ENCODE measurements around the gene MTCL3.

The MTCL3 gene

DNA sequence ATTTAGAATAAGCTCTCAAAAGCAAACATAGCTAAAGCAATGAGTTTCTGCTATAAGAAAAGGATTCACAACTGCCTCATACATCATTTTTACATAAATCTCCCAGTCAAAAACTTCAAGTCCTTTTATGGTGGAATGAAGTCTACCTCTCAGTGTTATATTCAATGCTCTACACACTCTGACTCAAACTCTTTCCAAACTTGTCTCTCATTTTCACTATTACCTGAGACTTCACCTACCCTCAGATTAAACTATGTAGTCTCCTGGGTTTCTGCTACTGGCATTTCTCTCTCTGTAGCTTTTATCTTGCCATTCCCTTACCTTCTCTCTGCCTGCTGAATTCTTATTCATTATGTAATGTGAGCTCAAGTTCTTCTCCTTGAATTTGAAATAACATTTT lies 71.4 kb downstream of the MTCL3 start:
- Histone ChIP-seq H4K20me1 (ENCODE audit: insufficient read depth, low read length) (no peaks in the 10 kb centered on the region), H2AFZ (ENCODE audit: low read depth, low read length) (no peak overlapping the region), H3K4me1 (ENCODE audit: insufficient read depth, low read length) (peaks cover 7% of the 10 kb centered on the region), H3K9ac (ENCODE audit: low read depth, low read length) (no peak overlapping the region), H3K9me3 (ENCODE audit: insufficient read depth, low read length, severe bottlenecking) (no peaks in the 10 kb centered on the region), H3K36me3 (ENCODE audit: insufficient read depth, low read length) (no peaks in the 10 kb centered on the region), H3K79me2 (ENCODE audit: insufficient read depth, low read length) (no peaks in the 10 kb centered on the region), H3K27ac (ENCODE audit: low read length) (no peak overlapping the region), H3K4me3 (ENCODE audit: low read depth in 1 of 2, low read length in 2 of 2) (no peak overlapping the region), H3K4me2 (ENCODE audit: insufficient read depth, low read length) (no peak overlapping the region), H3K27me3 (ENCODE audit: insufficient read depth, low read length, poor library complexity) (no peaks in the 10 kb centered on the region)
- DNase-seq (no peak), ATAC-seq (ENCODE audit: insufficient read depth, low read depth) (no peak)
- TF ChIP-seq, protein P1, sequence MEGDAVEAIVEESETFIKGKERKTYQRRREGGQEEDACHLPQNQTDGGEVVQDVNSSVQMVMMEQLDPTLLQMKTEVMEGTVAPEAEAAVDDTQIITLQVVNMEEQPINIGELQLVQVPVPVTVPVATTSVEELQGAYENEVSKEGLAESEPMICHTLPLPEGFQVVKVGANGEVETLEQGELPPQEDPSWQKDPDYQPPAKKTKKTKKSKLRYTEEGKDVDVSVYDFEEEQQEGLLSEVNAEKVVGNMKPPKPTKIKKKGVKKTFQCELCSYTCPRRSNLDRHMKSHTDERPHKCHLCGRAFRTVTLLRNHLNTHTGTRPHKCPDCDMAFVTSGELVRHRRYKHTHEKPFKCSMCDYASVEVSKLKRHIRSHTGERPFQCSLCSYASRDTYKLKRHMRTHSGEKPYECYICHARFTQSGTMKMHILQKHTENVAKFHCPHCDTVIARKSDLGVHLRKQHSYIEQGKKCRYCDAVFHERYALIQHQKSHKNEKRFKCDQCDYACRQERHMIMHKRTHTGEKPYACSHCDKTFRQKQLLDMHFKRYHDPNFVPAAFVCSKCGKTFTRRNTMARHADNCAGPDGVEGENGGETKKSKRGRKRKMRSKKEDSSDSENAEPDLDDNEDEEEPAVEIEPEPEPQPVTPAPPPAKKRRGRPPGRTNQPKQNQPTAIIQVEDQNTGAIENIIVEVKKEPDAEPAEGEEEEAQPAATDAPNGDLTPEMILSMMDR (IDR thresholded peaks at IDR 0.05; ENCODE audit: borderline replicate concordance, extremely low read depth, low read length, poor library complexity, severe bottlenecking) = no peak
- TF ChIP-seq EZH2 (IDR thresholded peaks at IDR 0.05; ENCODE audit: borderline replicate concordance, low read depth, low read length, severe bottlenecking) = no peak

DNA sequence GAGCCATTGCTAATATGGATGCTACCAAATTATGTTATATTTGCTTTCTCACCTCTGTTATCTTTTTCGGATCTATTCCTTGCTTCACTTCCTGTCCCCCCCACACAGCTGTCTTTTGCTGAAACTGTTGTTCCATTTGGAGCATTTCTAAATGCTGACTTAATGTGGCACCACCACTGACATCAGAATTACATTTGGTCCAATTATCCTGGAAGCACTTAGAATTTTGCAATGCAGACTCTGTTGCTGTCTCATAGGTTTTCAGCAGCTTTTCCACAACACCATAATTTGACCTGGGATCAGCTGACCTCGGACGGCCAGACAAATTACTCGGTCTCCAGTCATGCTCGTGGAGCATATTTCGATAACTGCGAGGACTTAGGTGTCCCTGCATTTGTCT lies 72.8 kb downstream of the MTCL3 start:
- TF ChIP-seq EZH2 (IDR thresholded peaks at IDR 0.05; ENCODE audit: borderline replicate concordance, low read depth, low read length, severe bottlenecking) = no peak
- TF ChIP-seq, protein P1 (IDR thresholded peaks at IDR 0.05; ENCODE audit: borderline replicate concordance, extremely low read depth, low read length, poor library complexity, severe bottlenecking) = no peak
- Histone ChIP-seq H3K4me3 (ENCODE audit: low read depth in 1 of 2, low read length in 2 of 2) (no peak overlapping the region), H3K36me3 (ENCODE audit: insufficient read depth, low read length) (no peaks in the 10 kb centered on the region), H2AFZ (ENCODE audit: low read depth, low read length) (no peak overlapping the region), H4K20me1 (ENCODE audit: insufficient read depth, low read length) (no peaks in the 10 kb centered on the region), H3K79me2 (ENCODE audit: insufficient read depth, low read length) (no peaks in the 10 kb centered on the region), H3K27me3 (ENCODE audit: insufficient read depth, low read length, poor library complexity) (no peaks in the 10 kb centered on the region), H3K4me1 (ENCODE audit: insufficient read depth, low read length) (peaks cover 7% of the 10 kb centered on the region), H3K4me2 (ENCODE audit: insufficient read depth, low read length) (no peak overlapping the region), H3K27ac (ENCODE audit: low read length) (no peak overlapping the region), H3K9ac (ENCODE audit: low read depth, low read length) (no peak overlapping the region), H3K9me3 (ENCODE audit: insufficient read depth, low read length, severe bottlenecking) (no peaks in the 10 kb centered on the region)
- ATAC-seq (ENCODE audit: insufficient read depth, low read depth) (peak; percentile 53; the same call in 1 of the 3 replicates), DNase-seq (peak; percentile 16)

DNA sequence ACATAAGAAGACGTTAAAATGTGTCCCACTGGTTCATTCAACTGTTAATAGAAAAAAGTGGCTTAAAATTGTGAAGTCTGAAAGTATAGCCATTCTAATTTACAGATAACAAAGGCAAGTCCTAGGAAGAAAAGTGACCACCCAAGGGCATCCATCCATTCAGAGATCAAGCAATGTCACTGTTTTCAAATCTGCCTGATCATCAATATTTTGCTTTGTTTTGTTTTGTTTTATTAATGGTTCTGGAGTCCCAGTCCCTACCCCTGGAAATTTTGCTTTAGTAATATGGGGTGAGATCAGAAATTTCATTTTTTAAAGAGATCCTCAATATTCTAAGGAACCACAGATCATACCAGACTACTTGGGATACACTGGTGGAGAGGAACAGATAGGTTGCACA lies 77.3 kb downstream of the MTCL3 start:
- Histone ChIP-seq H3K27ac (ENCODE audit: low read length) (no peak overlapping the region), H3K4me3 (ENCODE audit: low read depth in 1 of 2, low read length in 2 of 2) (no peak overlapping the region), H3K9ac (ENCODE audit: low read depth, low read length) (no peak overlapping the region), H3K79me2 (ENCODE audit: insufficient read depth, low read length) (no peaks in the 10 kb centered on the region), H3K27me3 (ENCODE audit: insufficient read depth, low read length, poor library complexity) (no peaks in the 10 kb centered on the region), H3K4me1 (ENCODE audit: insufficient read depth, low read length) (peaks cover 7% of the 10 kb centered on the region), H4K20me1 (ENCODE audit: insufficient read depth, low read length) (no peaks in the 10 kb centered on the region), H3K36me3 (ENCODE audit: insufficient read depth, low read length) (no peaks in the 10 kb centered on the region), H2AFZ (ENCODE audit: low read depth, low read length) (no peak overlapping the region), H3K9me3 (ENCODE audit: insufficient read depth, low read length, severe bottlenecking) (no peaks in the 10 kb centered on the region), H3K4me2 (ENCODE audit: insufficient read depth, low read length) (no peak overlapping the region)
- ATAC-seq (ENCODE audit: insufficient read depth, low read depth) (no peak), DNase-seq (no peak)
- TF ChIP-seq EZH2 (IDR thresholded peaks at IDR 0.05; ENCODE audit: borderline replicate concordance, low read depth, low read length, severe bottlenecking) = no peak
- TF ChIP-seq, protein P1 (IDR thresholded peaks at IDR 0.05; ENCODE audit: borderline replicate concordance, extremely low read depth, low read length, poor library complexity, severe bottlenecking) = no peak

DNA sequence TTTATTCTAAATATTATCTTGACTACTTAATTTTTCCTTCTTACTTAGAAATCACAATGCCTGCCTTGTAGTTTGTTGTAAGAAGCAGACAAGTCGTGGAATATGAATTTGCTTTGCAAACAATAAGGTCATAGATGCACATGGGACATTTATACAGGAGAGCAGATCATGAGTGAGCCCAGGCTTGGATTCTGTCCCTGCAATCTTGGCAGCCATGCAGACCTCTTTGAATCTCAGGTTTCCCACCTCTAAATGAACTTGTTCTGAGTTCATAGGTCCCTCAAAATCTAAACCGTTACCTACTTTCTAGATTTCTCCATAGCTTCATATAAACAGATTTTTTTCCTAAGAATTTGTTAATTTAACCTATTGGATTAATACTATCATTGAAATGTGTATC lies 79.4 kb downstream of the MTCL3 start:
- Histone ChIP-seq H3K9ac (ENCODE audit: low read depth, low read length) (no peak overlapping the region), H3K9me3 (ENCODE audit: insufficient read depth, low read length, severe bottlenecking) (no peaks in the 10 kb centered on the region), H3K4me1 (ENCODE audit: insufficient read depth, low read length) (no peaks in the 10 kb centered on the region), H3K27me3 (ENCODE audit: insufficient read depth, low read length, poor library complexity) (no peaks in the 10 kb centered on the region), H3K36me3 (ENCODE audit: insufficient read depth, low read length) (no peaks in the 10 kb centered on the region), H3K79me2 (ENCODE audit: insufficient read depth, low read length) (no peaks in the 10 kb centered on the region), H3K4me2 (ENCODE audit: insufficient read depth, low read length) (no peak overlapping the region), H3K27ac (ENCODE audit: low read length) (no peak overlapping the region), H4K20me1 (ENCODE audit: insufficient read depth, low read length) (no peaks in the 10 kb centered on the region), H3K4me3 (ENCODE audit: low read depth in 1 of 2, low read length in 2 of 2) (no peak overlapping the region), H2AFZ (ENCODE audit: low read depth, low read length) (no peak overlapping the region)
- TF ChIP-seq, protein P1 (IDR thresholded peaks at IDR 0.05; ENCODE audit: borderline replicate concordance, extremely low read depth, low read length, poor library complexity, severe bottlenecking) = no peak
- no peak for TF ChIP-seq EZH2 (IDR thresholded peaks at IDR 0.05; ENCODE audit: borderline replicate concordance, low read depth, low read length, severe bottlenecking)
- ATAC-seq (ENCODE audit: insufficient read depth, low read depth) = no peak
- DNase-seq = no peak
